GM21390 (cell line): ENCODE results near the gene VARS2.
"Not testable (repeated sequence)": the region's sequence is repeated elsewhere in the genome, so short reads cannot be mapped to it uniquely, and the experiment has no call there.

Experiments
- ATAC-seq: cut with Tn5 transposase; IDR thresholded peaks from one replicate; pipeline ENCODE4 v1.9.1; 2021; ENCODE audit not compliant: unreplicated experiment

The VARS2 gene

GRCh38 chr6:30898750-30899360 lies 15.2 kb upstream of the VARS2 start:
- no peak for ATAC-seq

GRCh38 chr6:30900863-30901417 lies 13.1 kb upstream of the VARS2 start:
- ATAC-seq, result no peak

- ATAC-seq, result no peak
These were observed 12.6 kb upstream of the VARS2 start for GRCh38 chr6:30901436-30901835.

- ATAC-seq, result not testable (repeated sequence)
These were observed 11.8 kb upstream of the VARS2 start for GRCh38 chr6:30902196-30902595.

- no peak for ATAC-seq
These were observed 11.3 kb upstream of the VARS2 start for GRCh38 chr6:30902709-30903108.

- ATAC-seq, result no peak
These were observed 10.8 kb upstream of the VARS2 start for GRCh38 chr6:30903236-30903635.

GRCh38 chr6:30907290-30907757 lies 6.7 kb upstream of the VARS2 start:
- not testable (repeated sequence) for ATAC-seq

GRCh38 chr6:30907758-30908591 lies 6.1 kb upstream of the VARS2 start, which contains the start of gene GTF2H4:
Gene GTF2H4, plus strand, starts transcription at chr6:30908207.
- ATAC-seq, result peak; percentile 89

- ATAC-seq, result no peak
These were observed 5.3 kb upstream of the VARS2 start for GRCh38 chr6:30908700-30909099.

- not testable (repeated sequence) for ATAC-seq
These were observed 3.6 kb upstream of the VARS2 start for GRCh38 chr6:30910473-30910872.

- ATAC-seq, result no peak
These were observed 1.1 kb upstream of the VARS2 start for GRCh38 chr6:30912746-30913520.

- ATAC-seq, result no peak
These were observed 340 bp upstream of the VARS2 start for GRCh38 chr6:30913721-30914075.

GRCh38 chr6:30914854-30915590 lies 984 bp downstream of the VARS2 start:
- ATAC-seq, result no peak

GRCh38 chr6:30915591-30915946 lies 1.5 kb downstream of the VARS2 start:
- ATAC-seq, result no peak

GRCh38 chr6:30917041-30917440 lies 3.0 kb downstream of the VARS2 start:
- ATAC-seq, result no peak

- ATAC-seq, result no peak
These were observed 3.4 kb downstream of the VARS2 start for GRCh38 chr6:30917487-30917886.

- no peak for ATAC-seq
These were observed 4.6 kb downstream of the VARS2 start for GRCh38 chr6:30918670-30919069.

- no peak for ATAC-seq
These were observed 8.4 kb downstream of the VARS2 start for GRCh38 chr6:30922447-30922852.

- ATAC-seq, result not testable (repeated sequence)
These were observed 10.1 kb downstream of the VARS2 start for GRCh38 chr6:30924040-30924627.

- ATAC-seq, result no peak
These were observed 12.6 kb downstream of the VARS2 start for GRCh38 chr6:30926644-30927043.
